ENCODE measurements around the gene SCN8A.
"Not testable (repeated sequence)": the region's sequence is repeated elsewhere in the genome, so short reads cannot be mapped to it uniquely, and the experiment has no call there.

SCN8A gene

DNA sequence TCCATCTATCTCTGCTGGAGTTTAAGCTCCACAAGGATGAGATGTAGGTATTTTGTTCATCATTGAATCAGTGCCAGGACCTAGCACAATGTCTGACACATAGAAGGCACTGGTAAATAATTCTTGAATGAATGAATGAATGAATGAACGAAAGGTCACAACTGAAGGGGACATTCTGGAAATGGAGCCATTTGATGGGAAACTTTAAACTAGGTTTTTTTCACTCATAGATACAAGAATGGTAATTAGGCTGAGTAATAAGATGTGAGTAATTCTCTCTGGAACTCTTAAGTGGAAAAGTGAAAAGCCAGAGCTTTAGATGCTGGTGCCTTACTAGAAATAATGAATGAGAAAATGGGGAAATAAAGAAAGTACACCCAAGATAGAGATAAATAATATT, 44.3 kb downstream of the SCN8A start:
- peaks cover 8% of the 10 kb centered on the region; the same call in 1 of the 2 replicates for H3K9me3 ChIP-seq (ENCODE audit: control insufficient read depth, insufficient read depth, low read length)
- H3K36me3 ChIP-seq (ENCODE audit: insufficient read depth, low read length) = no peaks in the 10 kb centered on the region
- H3K9ac ChIP-seq (ENCODE audit: low read depth, low read length) = no peak overlapping the region
- H3K4me1 ChIP-seq (ENCODE audit: insufficient read depth, low read length) = peaks cover 23% of the 10 kb centered on the region

DNA sequence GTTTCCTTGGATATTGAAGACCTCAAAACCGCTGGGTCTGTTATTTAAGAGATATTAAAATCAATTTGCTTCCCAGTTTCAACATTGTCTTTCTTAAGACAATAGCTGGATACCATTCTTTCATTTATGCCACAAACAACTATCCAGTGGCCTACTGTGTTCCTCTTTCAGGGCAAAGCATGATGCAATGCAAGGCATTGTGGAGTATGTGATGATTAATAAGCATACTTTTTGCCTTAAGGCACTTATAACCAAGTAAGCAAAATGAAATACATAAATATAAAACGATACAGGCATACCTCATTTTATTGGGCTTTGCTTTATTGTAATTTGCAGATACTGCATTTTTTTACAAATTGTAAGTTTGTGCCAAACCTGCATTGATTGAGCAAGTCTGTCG, 45.5 kb downstream of the SCN8A start:
- Histone ChIP-seq H3K9me3 (ENCODE audit: control insufficient read depth, insufficient read depth, low read length) (peaks cover 8% of the 10 kb centered on the region; the same call in 1 of the 2 replicates), H3K4me1 (ENCODE audit: insufficient read depth, low read length) (peaks cover 12% of the 10 kb centered on the region), H3K36me3 (ENCODE audit: insufficient read depth, low read length) (no peaks in the 10 kb centered on the region), H3K9ac (ENCODE audit: low read depth, low read length) (no peak overlapping the region)

DNA sequence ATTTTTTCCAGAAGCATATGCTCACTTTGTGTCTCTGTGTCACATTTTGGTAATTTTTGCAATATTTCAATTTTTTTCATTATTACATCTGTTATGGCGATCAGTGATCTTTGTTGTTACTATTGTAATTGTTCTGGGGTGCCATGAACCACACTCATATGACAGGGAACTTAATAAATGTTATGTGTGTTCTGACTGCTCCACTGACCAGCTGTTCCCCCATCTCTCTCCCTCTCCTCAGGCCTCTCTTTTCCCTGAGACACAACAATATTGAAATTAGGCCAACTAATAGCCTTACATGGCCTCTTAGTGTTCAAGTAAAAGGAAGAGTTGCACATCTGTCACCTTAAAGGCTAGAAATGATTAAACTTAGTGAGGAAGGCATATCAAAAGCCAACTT, 46.0 kb downstream of the SCN8A start:
- H3K9me3 ChIP-seq (ENCODE audit: control insufficient read depth, insufficient read depth, low read length) = peaks cover 8% of the 10 kb centered on the region; the same call in 1 of the 2 replicates
- peaks cover 8% of the 10 kb centered on the region for H3K4me1 ChIP-seq (ENCODE audit: insufficient read depth, low read length)
- no peak overlapping the region for H3K9ac ChIP-seq (ENCODE audit: low read depth, low read length)
- no peaks in the 10 kb centered on the region for H3K36me3 ChIP-seq (ENCODE audit: insufficient read depth, low read length)

DNA sequence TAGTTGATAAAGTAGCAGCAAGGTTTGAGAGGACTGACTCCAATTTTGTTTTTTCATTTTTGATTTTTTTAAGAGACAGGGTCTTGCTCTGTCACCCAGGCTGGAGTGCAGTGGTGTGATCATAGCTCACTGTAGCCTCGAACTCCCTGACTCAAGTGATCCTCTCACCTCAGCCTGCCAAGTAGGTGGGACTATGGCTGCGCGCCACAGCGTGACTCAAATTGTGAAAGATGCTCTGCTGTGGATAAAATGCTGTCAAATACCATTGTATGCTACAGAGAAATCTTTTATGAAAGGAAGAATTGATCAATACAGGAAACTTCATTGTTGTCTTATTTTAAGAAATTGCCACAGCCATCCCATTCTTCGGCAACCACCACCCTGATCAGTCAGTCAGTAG, 48.3 kb downstream of the SCN8A start:
- Histone ChIP-seq H3K9me3 (ENCODE audit: control insufficient read depth, insufficient read depth, low read length) (peaks cover 8% of the 10 kb centered on the region; the same call in 1 of the 2 replicates), H3K9ac (ENCODE audit: low read depth, low read length) (no peak overlapping the region), H3K36me3 (ENCODE audit: insufficient read depth, low read length) (no peaks in the 10 kb centered on the region), H3K4me1 (ENCODE audit: insufficient read depth, low read length) (no peaks in the 10 kb centered on the region)

DNA sequence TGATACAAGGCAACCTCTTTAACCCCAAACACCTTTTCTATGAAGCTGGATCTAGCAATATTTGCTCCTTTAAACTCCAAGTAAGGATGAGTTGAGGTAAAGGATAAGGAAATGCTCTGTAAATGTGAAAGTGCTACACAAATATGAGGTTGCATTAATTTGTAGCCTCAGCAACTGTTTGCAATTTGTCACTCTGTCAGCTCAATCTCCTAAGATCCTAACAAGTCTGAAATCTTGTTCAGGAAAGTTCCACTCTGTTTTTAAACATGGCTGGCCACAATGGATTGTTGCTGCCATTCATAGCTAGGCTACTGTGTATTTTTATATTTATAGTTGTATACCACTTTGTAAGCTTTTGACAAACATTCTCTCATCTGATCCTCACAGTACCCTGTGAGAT, 51.3 kb downstream of the SCN8A start:
- Histone ChIP-seq H3K36me3 (ENCODE audit: insufficient read depth, low read length) (no peaks in the 10 kb centered on the region), H3K9me3 (ENCODE audit: control insufficient read depth, insufficient read depth, low read length) (peaks cover 8% of the 10 kb centered on the region; the same call in 1 of the 2 replicates), H3K4me1 (ENCODE audit: insufficient read depth, low read length) (no peaks in the 10 kb centered on the region), H3K9ac (ENCODE audit: low read depth, low read length) (no peak overlapping the region)

DNA sequence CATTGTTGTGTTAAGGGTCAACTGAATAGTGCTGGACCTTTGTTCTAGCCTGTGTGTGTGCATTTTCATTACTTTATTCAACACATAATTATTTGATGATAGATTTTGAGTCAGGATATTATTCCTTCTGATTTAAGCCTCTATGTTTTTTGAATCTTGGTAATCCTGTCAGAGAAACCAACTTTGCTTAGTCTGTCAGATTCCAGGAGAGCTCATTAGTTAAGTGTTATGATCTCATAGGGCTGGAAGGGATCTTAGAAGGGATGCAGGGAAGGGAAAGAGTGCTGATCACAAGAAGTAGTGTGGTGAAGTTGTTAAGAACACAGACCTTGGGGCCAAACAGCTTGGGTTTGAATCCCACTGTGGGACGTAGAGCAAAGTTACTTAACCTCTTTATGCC, 52.9 kb downstream of the SCN8A start:
- Histone ChIP-seq H3K9me3 (ENCODE audit: control insufficient read depth, insufficient read depth, low read length) (no peaks in the 10 kb centered on the region; the same call in 1 of the 2 replicates), H3K9ac (ENCODE audit: low read depth, low read length) (no peak overlapping the region), H3K4me1 (ENCODE audit: insufficient read depth, low read length) (no peaks in the 10 kb centered on the region), H3K36me3 (ENCODE audit: insufficient read depth, low read length) (no peaks in the 10 kb centered on the region)

DNA sequence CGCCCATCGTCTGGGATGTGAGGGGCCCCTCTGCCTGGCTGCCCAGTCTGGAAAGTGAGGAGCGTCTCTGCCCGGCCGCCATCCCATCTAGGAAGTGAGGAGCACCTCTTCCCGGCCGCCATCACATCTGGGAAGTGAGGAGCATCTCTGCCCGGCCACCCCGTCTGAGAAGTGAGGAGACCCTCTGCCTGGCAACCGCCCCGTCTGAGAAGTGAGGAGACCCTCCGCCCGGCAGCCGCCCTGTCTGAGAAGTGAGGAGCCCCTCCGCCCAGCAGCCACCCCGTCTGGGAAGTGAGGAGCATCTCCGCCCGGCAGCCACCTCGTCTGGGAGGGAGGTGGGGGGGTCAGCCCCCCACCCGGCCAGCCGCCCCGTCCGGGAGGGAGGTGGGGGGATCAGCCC, 53.7 kb downstream of the SCN8A start:
- H3K4me1 ChIP-seq (ENCODE audit: insufficient read depth, low read length); H3K9me3 ChIP-seq (ENCODE audit: control insufficient read depth, insufficient read depth, low read length); H3K36me3 ChIP-seq (ENCODE audit: insufficient read depth, low read length); H3K9ac ChIP-seq (ENCODE audit: low read depth, low read length): not testable (repeated sequence)

DNA sequence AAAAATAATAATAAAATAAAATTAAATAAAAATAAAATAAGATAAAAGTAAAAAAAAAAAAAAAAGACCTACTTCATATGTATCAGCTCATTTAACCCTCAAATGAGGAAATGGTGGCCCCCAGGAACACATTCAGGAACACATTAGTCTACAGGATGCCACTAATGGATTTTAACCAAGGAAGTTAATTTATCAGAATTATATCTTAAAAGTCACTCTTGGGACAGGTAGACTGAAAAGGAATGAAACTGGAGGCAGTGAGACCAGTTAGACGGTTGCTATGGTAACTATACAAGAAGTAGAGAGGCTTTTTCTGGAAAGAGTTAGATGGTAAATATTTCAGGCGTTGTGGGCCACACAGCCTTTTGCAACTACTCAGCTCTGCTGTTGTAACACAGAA, 54.9 kb downstream of the SCN8A start:
- Histone ChIP-seq H3K4me1 (ENCODE audit: insufficient read depth, low read length) (no peaks in the 10 kb centered on the region), H3K9me3 (ENCODE audit: control insufficient read depth, insufficient read depth, low read length) (no peaks in the 10 kb centered on the region; the same call in 1 of the 2 replicates), H3K36me3 (ENCODE audit: insufficient read depth, low read length) (no peaks in the 10 kb centered on the region), H3K9ac (ENCODE audit: low read depth, low read length) (no peak overlapping the region)

DNA sequence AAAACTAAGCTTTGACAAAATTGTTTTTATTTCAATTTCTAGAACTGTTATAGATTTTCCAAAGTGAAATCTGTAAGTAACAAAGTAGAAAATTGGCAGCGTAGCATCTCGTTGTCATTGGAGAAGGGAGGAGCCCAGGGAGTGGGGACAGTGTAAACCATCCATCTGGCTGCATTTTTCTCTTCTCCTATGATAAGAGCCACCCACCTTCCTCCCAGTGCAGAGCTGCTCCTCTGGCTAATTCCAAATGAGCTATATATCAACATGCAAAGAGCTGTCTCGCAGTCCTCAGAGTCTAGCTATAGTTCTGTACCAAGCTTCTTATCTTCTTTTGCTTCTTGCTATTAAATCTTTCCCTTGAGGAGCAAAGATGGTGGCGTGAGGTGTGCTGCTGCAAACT, 56.6 kb downstream of the SCN8A start:
- H3K9me3 ChIP-seq (ENCODE audit: control insufficient read depth, insufficient read depth, low read length) = no peaks in the 10 kb centered on the region; the same call in 1 of the 2 replicates
- H3K9ac ChIP-seq (ENCODE audit: low read depth, low read length) = no peak overlapping the region
- H3K36me3 ChIP-seq (ENCODE audit: insufficient read depth, low read length) = no peaks in the 10 kb centered on the region
- no peaks in the 10 kb centered on the region for H3K4me1 ChIP-seq (ENCODE audit: insufficient read depth, low read length)

DNA sequence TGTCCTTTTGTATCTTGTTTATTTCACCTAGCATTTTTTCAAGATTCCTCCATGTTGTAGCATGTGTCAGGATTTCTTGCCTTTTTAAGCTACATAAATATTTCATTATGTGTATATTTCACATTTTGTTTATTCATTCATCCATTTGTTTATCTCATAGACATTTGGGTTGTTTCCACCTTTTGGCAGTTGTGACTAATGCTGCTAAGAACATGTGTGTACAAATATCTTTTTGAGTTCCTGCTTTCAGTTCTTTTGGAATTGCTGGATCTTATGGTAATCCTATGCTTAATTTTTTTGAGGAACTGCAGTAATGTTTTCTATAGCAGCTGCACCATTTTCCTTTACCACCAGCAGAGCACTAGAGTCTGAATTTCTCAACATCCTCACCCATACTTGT, 62.4 kb downstream of the SCN8A start:
- H3K4me1 ChIP-seq (ENCODE audit: insufficient read depth, low read length) = no peaks in the 10 kb centered on the region
- no peak overlapping the region for H3K9ac ChIP-seq (ENCODE audit: low read depth, low read length)
- no peaks in the 10 kb centered on the region for H3K36me3 ChIP-seq (ENCODE audit: insufficient read depth, low read length)
- H3K9me3 ChIP-seq (ENCODE audit: control insufficient read depth, insufficient read depth, low read length) = no peaks in the 10 kb centered on the region; the same call in 1 of the 2 replicates

DNA sequence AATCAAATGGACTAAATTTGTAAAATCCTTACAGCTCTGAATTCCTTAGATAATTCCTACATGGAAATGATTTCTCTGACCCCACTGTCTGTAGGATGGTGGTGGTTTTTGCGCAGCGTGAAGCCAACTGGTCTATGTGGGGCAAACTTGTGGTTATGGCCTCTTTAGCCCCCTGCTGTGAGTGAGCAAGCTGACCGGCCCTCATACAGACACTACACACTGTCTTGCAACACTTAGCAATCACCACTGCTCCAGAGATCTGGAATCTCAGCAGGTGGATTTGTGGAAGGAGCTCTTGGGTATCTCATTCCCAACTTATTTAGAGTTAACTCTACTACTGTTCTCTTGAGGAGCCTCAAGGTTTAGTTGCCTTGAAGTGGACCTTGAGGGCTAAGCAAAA, 70.2 kb downstream of the SCN8A start:
- H3K9ac ChIP-seq (ENCODE audit: low read depth, low read length) = no peak overlapping the region
- H3K4me1 ChIP-seq (ENCODE audit: insufficient read depth, low read length) = peaks cover 7% of the 10 kb centered on the region; the same call in 1 of the 2 replicates
- no peaks in the 10 kb centered on the region; the same call in 1 of the 2 replicates for H3K36me3 ChIP-seq (ENCODE audit: insufficient read depth, low read length)
- H3K9me3 ChIP-seq (ENCODE audit: control insufficient read depth, insufficient read depth, low read length) = no peaks in the 10 kb centered on the region

DNA sequence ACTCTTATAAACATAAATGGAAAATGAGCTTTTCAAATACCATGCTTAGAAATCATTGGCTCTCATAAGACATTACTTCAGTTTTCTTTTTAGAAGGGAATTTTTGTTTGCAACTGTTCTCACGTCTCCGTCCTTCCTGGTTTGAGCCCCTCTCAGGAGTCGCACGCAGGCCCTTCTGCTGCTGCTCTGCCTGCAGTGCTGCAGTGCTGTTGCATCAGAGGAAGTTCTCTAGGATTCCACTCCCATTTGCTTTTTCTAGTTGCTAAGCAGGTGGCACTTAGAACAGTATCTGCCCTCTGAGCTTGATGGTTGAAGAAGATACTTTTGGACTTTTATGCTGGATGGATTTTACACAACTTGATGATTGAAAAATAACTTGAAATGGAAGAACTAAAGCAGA, 70.8 kb downstream of the SCN8A start:
- Histone ChIP-seq H3K4me1 (ENCODE audit: insufficient read depth, low read length) (peaks cover 11% of the 10 kb centered on the region; the same call in 1 of the 2 replicates), H3K36me3 (ENCODE audit: insufficient read depth, low read length) (no peaks in the 10 kb centered on the region; the same call in 1 of the 2 replicates), H3K9ac (ENCODE audit: low read depth, low read length) (no peak overlapping the region), H3K9me3 (ENCODE audit: control insufficient read depth, insufficient read depth, low read length) (no peaks in the 10 kb centered on the region)

DNA sequence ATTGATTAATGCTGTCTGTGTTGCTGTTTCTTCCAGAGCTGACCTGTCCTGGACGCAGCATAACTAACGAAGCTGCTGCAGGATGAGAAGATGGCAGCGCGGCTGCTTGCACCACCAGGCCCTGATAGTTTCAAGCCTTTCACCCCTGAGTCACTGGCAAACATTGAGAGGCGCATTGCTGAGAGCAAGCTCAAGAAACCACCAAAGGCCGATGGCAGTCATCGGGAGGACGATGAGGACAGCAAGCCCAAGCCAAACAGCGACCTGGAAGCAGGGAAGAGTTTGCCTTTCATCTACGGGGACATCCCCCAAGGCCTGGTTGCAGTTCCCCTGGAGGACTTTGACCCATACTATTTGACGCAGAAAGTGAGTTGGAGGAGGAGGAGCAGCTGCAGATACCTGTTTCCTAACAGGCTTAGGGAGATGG, 71.7 kb downstream of the SCN8A start:
- H3K9me3 ChIP-seq (ENCODE audit: control insufficient read depth, insufficient read depth, low read length) = no peaks in the 10 kb centered on the region
- H3K36me3 ChIP-seq (ENCODE audit: insufficient read depth, low read length) = no peaks in the 10 kb centered on the region; the same call in 1 of the 2 replicates
- no peak overlapping the region for H3K9ac ChIP-seq (ENCODE audit: low read depth, low read length)
- peaks cover 17% of the 10 kb centered on the region; the same call in 1 of the 2 replicates for H3K4me1 ChIP-seq (ENCODE audit: insufficient read depth, low read length)

DNA sequence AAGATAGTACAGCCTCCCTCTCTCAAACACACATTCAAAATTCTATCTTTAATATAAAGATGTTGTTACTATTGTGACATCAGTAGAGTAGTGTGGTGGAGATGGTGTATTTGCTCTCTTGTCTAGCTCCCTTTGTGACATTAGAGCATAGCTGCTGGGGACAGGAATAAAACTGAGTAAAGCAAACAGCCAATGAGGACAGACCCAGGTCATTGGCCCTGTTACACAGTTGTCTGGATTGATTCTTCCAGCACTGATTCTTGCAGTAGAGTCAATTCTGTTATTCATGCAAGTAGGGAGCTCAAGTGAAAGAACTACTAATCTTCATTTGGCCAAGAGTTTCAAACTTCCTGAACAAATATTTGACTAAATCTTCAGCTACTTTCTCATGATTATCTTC, 72.4 kb downstream of the SCN8A start:
- H3K9ac ChIP-seq (ENCODE audit: low read depth, low read length) = no peak overlapping the region
- no peaks in the 10 kb centered on the region; the same call in 1 of the 2 replicates for H3K36me3 ChIP-seq (ENCODE audit: insufficient read depth, low read length)
- no peaks in the 10 kb centered on the region for H3K9me3 ChIP-seq (ENCODE audit: control insufficient read depth, insufficient read depth, low read length)
- H3K4me1 ChIP-seq (ENCODE audit: insufficient read depth, low read length) = peaks cover 17% of the 10 kb centered on the region; the same call in 1 of the 2 replicates

DNA sequence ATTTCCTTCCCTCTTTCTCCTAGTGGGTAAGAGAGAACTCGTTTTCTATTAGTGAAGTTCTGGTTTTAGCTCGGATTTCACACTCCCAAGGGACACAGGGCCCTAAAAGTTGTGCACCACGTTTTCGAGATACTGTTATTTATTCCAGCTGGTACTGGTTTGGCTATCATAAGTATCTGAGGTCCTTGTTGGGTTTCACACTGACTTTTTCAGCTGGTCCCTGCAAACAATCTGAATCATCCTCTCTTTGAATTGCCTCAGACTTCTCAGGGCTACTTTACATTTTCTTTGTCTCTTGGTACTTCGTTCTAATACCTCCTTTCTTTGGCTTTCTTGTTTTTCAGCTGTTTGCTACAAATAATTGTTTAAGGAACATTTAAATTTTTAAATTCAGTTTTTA, 75.7 kb downstream of the SCN8A start:
- Histone ChIP-seq H3K36me3 (ENCODE audit: insufficient read depth, low read length) (no peaks in the 10 kb centered on the region; the same call in 1 of the 2 replicates), H3K9me3 (ENCODE audit: control insufficient read depth, insufficient read depth, low read length) (no peaks in the 10 kb centered on the region), H3K9ac (ENCODE audit: low read depth, low read length) (no peak overlapping the region), H3K4me1 (ENCODE audit: insufficient read depth, low read length) (peaks cover 21% of the 10 kb centered on the region; the same call in 1 of the 2 replicates)

All from ES-I3 (cell line).